Suprapubic skin (tissue), 4 donors: Measurements from ENCODE around the gene SLC25A29. TPM values are rescaled to one million over a fixed set of nuclear protein-coding genes. Genes with fewer than 3 reads are reported as not detected.

Source experiments
- DNase-seq, 2 donors: peaks; one replicate each; pipeline ENCODE4 v3.0.0-alpha.2; 2019; ENCODE audit warnings: low spot score in 2 of 2
- H3K27ac ChIP-seq: fragments of 200-600 bp; sonication (generic); one replicate; pipeline ENCODE4 v1.5.1; 2019
- H3K27me3 ChIP-seq: fragments of 200-600 bp; sonication (generic); one replicate; pipeline ENCODE4 v1.5.1; 2019
- H3K36me3 ChIP-seq: fragments of 200-600 bp; sonication (generic); one replicate; pipeline ENCODE4 v1.5.1; 2019
- H3K4me1 ChIP-seq: fragments of 200-600 bp; sonication (generic); one replicate; pipeline ENCODE4 v1.5.1; 2019
- H3K4me3 ChIP-seq: fragments of 200-600 bp; sonication (generic); one replicate; pipeline ENCODE4 v1.5.1; 2019; ENCODE audit warnings: mild to moderate bottlenecking
- H3K9me3 ChIP-seq: fragments of 200-600 bp; sonication (generic); one replicate; pipeline ENCODE4 v1.5.1; 2019
- EP300 ChIP-seq: sonication (generic); formaldehyde crosslinking; IDR thresholded peaks from one replicate; pipeline ENCODE4 v1.6.1; 2017; ENCODE audit warnings: antibody characterized with exemption
- POLR2A ChIP-seq, 2 donors: fragments of 450-650 bp; IDR thresholded peaks; one replicate each; pipeline ENCODE4 v1.6.1; 2017; ENCODE audit warnings: antibody characterized with exemption in 2 of 2, mild to moderate bottlenecking in 2 of 2, moderate library complexity in 2 of 2
- POLR2AphosphoS5 ChIP-seq, 3 donors: sonication (generic); formaldehyde crosslinking; IDR thresholded peaks; one replicate each; pipeline ENCODE4 v1.6.1; 2017; ENCODE audit warnings: antibody characterized with exemption in 3 of 3
- WGBS: methylation state at CpG from one replicate; pipeline ENCODE4 v1.1.5; 2018; 5-methylcytosine and 5-hydroxymethylcytosine counted together
- total RNA-seq, 4 donors: library from RNA; depleted of rRNA; stranded (reverse); fragments of >200 nt; gene quantifications; one replicate each; pipeline ENCODE4 v1.1.0, GENCODE V29; 2016
- TF ChIP-seq, protein P1 (sequence below), 2 donors: fragments of 200-600 bp in 1 of 2; fragments of 450-650 bp in 1 of 2; sonication (generic) in 1 of 2; IDR thresholded peaks; one replicate each; pipeline ENCODE4 v1.5.1; 2016 to 2019; ENCODE audit warnings: antibody characterized with exemption in 2 of 2, mild to moderate bottlenecking in 1 of 2, moderate library complexity in 1 of 2

The SLC25A29 gene
- total RNA-seq, 4 donors from 2014 or later = 88.1 to 254 (median 120) TPM

DNA sequence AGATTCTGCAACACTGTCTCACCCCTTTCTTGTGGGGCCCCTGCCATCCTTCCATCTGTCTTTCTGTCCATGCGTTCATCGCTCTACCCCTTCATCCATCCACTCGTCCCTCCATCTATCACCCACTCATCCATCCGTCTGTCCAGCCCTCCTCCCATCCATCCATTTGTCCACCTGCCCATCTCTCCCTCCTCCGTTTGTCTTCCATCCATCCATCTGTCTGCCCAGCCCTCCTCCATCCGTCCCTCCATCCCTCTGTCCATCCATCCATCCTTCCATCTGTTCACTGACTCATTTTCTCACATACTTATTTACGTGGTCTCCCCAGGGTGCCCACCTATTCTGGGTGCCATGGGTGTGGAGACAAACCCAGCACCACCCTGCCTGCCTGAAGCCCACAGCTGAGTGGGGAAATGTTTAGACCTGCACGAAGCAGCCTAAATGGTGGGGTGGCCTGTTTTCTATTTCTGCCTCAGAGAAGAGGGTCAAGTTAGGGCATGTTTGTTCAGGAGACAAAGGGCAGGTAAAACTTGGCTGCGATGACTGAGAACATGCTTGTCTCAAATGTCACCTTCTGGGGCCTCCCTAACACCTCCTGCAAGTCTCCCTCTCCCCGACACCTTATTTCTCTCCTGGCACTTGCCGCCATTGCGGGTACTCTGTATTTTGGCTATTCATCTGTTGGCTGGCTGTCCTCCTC is 14.1 kb upstream of the SLC25A29 start:
- H3K9me3 ChIP-seq = no peaks in the 10 kb centered on the region
- no peak overlapping the region for H3K4me3 ChIP-seq
- no peak for DNase-seq
- peaks cover 9% of the 10 kb centered on the region for H3K4me1 ChIP-seq
- TF ChIP-seq POLR2A (IDR thresholded peaks at IDR 0.05) (no peak), POLR2AphosphoS5 (IDR thresholded peaks at IDR 0.05) (no peak), EP300 (no peak)
- TF ChIP-seq, protein P1, sequence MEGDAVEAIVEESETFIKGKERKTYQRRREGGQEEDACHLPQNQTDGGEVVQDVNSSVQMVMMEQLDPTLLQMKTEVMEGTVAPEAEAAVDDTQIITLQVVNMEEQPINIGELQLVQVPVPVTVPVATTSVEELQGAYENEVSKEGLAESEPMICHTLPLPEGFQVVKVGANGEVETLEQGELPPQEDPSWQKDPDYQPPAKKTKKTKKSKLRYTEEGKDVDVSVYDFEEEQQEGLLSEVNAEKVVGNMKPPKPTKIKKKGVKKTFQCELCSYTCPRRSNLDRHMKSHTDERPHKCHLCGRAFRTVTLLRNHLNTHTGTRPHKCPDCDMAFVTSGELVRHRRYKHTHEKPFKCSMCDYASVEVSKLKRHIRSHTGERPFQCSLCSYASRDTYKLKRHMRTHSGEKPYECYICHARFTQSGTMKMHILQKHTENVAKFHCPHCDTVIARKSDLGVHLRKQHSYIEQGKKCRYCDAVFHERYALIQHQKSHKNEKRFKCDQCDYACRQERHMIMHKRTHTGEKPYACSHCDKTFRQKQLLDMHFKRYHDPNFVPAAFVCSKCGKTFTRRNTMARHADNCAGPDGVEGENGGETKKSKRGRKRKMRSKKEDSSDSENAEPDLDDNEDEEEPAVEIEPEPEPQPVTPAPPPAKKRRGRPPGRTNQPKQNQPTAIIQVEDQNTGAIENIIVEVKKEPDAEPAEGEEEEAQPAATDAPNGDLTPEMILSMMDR (IDR thresholded peaks at IDR 0.05) = no peak
- H3K27ac ChIP-seq = no peak overlapping the region
- WGBS = 86% methylated on average over 12 of the region's 12 CpGs
- H3K27me3 ChIP-seq = no peaks in the 10 kb centered on the region
- no peaks in the 10 kb centered on the region for H3K36me3 ChIP-seq

DNA sequence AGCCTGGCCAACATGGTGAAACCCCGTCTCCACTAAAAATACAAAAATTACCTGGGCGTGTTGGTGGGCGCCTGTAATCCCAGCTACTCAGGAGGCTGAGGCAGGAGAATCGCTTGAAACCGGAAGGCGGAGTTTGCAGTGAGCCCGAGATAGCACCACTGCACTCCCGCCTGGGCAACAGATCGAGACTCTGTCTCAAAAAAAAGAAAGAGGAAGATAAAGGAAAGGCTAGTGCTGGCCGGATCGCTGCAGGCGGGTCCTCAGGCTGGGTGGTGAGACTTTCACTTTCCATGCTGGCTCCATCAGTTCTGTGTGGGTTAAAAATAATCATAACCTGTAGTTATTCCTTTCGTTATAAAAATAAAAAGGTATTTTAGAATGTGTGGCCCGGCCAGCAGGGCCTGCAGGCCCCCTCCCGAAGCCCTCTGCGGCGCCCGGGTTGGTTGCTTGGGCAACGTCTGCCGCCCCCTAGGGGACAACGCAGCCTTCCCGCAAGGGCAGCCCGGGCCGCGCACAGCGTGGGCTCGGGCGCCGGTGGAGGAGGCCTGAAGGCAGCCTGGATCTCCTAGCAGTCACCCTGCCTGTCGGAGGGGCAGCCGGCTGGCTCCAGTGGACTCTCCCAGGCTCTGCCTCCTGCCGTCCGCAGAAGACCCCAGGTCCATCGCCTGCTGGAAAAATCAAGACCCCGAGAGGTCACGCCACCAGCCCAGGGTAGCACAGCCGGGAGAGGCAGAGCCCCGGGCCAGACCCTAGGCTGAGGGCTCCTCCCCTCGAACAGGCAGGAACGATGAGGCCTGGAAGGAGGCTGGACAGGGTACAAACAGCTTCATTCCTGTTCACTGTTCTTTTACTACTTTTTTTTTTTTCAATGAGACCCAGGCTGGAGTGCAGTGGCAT is 11.9 kb upstream of the SLC25A29 start:
- no peak for DNase-seq
- WGBS = 53% methylated on average over 24 of the region's 40 CpGs
- H3K27ac ChIP-seq = no peak overlapping the region
- no peaks in the 10 kb centered on the region for H3K27me3 ChIP-seq
- no peak for TF ChIP-seq EP300
- TF ChIP-seq, protein P1 (IDR thresholded peaks at IDR 0.05) = peak; percentile 28 to 85
- H3K4me3 ChIP-seq = peak overlapping the region; percentile 40
- peaks cover 31% of the 10 kb centered on the region for H3K4me1 ChIP-seq
- H3K36me3 ChIP-seq = no peaks in the 10 kb centered on the region
- no peaks in the 10 kb centered on the region for H3K9me3 ChIP-seq

DNA sequence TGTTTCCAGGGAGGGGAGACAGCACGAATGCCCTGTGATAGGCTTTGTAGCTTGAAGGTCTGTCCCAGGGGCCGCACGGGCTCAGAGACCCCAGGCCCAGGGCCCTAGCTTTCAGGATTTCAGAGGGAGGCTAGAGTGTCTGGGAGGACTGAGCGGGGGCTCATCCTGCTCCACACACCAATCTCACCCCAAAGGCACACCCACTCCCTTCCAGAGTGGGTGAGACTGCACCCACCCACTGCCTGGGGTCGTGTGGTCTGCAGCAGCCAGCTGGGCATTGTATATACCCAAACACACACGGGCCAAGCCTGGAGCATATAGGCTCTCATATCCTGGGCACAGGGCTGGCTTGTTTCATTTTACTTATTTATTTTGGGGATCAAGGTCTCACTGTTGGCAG is 11.1 kb upstream of the SLC25A29 start:
- Histone ChIP-seq H3K9me3 (no peaks in the 10 kb centered on the region), H3K27me3 (no peaks in the 10 kb centered on the region), H3K36me3 (no peaks in the 10 kb centered on the region), H3K4me3 (no peak overlapping the region), H3K4me1 (peaks cover 36% of the 10 kb centered on the region), H3K27ac (no peak overlapping the region)
- DNase-seq = no peak
- no peak for TF ChIP-seq POLR2A (IDR thresholded peaks at IDR 0.05)
- TF ChIP-seq, protein P1 (IDR thresholded peaks at IDR 0.05) = no peak
- no peak for TF ChIP-seq EP300
- TF ChIP-seq POLR2AphosphoS5 (IDR thresholded peaks at IDR 0.05) = no peak
- 91% methylated on average over 4 of the region's 6 CpGs for WGBS

DNA sequence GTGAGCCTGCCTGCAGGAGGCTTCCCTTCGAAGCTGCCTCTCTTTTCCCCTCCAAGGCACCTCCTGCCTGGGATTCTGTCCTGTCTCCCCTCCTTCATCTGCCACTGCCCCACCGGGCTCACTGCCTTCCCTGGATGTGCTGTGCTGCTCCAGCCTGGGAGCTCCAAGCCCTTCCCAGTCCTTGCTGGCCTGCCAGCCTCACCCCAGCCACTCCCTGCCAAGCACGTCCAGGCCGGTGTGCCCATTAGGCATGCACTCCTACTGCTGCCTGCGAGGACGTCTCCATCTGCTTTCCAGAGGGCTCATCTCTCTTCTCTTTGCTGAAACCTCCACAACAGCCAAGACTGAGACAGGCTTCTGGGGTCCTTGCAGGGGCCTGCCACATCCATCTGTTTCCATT is 8.5 kb upstream of the SLC25A29 start:
- no peaks in the 10 kb centered on the region for H3K36me3 ChIP-seq
- H3K27me3 ChIP-seq = no peaks in the 10 kb centered on the region
- no peaks in the 10 kb centered on the region for H3K9me3 ChIP-seq
- H3K4me1 ChIP-seq = peaks cover 32% of the 10 kb centered on the region
- WGBS = 51% methylated on average over 6 of the region's 6 CpGs
- peak overlapping the region; percentile 69 for H3K27ac ChIP-seq
- DNase-seq = no peak
- H3K4me3 ChIP-seq = no peak overlapping the region
- TF ChIP-seq EP300 (no peak), POLR2AphosphoS5 (IDR thresholded peaks at IDR 0.05) (no peak), POLR2A (IDR thresholded peaks at IDR 0.05) (no peak)
- TF ChIP-seq, protein P1 (IDR thresholded peaks at IDR 0.05) = no peak
